Activated effector memory CD4-positive, alpha-beta T cell treated with Interleukin-2 at 50 U/mL for 16 hours (primary cell): ENCODE data around the gene CSTPP1.

Experiments
- DNase-seq: peaks from one replicate; pipeline ENCODE4 v3.0.0-alpha.2; 2020

CSTPP1 gene

GRCh38 chr11:46999217-46999616 is 62.7 kb downstream of the CSTPP1 start:
- no peak for DNase-seq

GRCh38 chr11:47000033-47000432 is 63.5 kb downstream of the CSTPP1 start:
- no peak for DNase-seq

- DNase-seq: no peak
These were observed 65.2 kb downstream of the CSTPP1 start for GRCh38 chr11:47001781-47002181.

- no peak for DNase-seq
These were observed 65.8 kb downstream of the CSTPP1 start for GRCh38 chr11:47002390-47002789.

- no peak for DNase-seq
These were observed 66.8 kb downstream of the CSTPP1 start for GRCh38 chr11:47003180-47003877.

- no peak for DNase-seq
These were observed 68.1 kb downstream of the CSTPP1 start for GRCh38 chr11:47004595-47005033.

- DNase-seq: no peak
These were observed 68.9 kb downstream of the CSTPP1 start for GRCh38 chr11:47005441-47005840.

- no peak for DNase-seq
These were observed 71.0 kb downstream of the CSTPP1 start for GRCh38 chr11:47007579-47007978.

- DNase-seq: no peak
These were observed 73.6 kb downstream of the CSTPP1 start for GRCh38 chr11:47010179-47010578.

GRCh38 chr11:47014097-47014496 is 77.5 kb downstream of the CSTPP1 start:
- DNase-seq: no peak

GRCh38 chr11:47018637-47019036 is 82.1 kb downstream of the CSTPP1 start:
- no peak for DNase-seq

GRCh38 chr11:47020793-47021526 is 84.4 kb downstream of the CSTPP1 start:
- no peak for DNase-seq

GRCh38 chr11:47021527-47021818 is 84.9 kb downstream of the CSTPP1 start:
- no peak for DNase-seq

- no peak for DNase-seq
These were observed 85.4 kb downstream of the CSTPP1 start for GRCh38 chr11:47021965-47022364.

GRCh38 chr11:47028195-47029093 is 91.9 kb downstream of the CSTPP1 start:
- no peak for DNase-seq

- DNase-seq: no peak
These were observed 96.9 kb downstream of the CSTPP1 start for GRCh38 chr11:47033439-47033838.

GRCh38 chr11:47034091-47034490 is 97.5 kb downstream of the CSTPP1 start:
- no peak for DNase-seq

GRCh38 chr11:47035108-47035507 is 98.5 kb downstream of the CSTPP1 start:
- DNase-seq: no peak

GRCh38 chr11:47044119-47044518 is 107.6 kb downstream of the CSTPP1 start:
- DNase-seq: no peak

GRCh38 chr11:47047972-47048371 is 111.4 kb downstream of the CSTPP1 start:
- DNase-seq: no peak

GRCh38 chr11:47050284-47050683 is 113.7 kb downstream of the CSTPP1 start:
- no peak for DNase-seq

- DNase-seq: no peak
These were observed 114.7 kb downstream of the CSTPP1 start for GRCh38 chr11:47051217-47051616.

- DNase-seq: no peak
These were observed 115.6 kb downstream of the CSTPP1 start for GRCh38 chr11:47052165-47052564.

GRCh38 chr11:47052576-47052975 is 116.0 kb downstream of the CSTPP1 start:
- DNase-seq: no peak
